GM21423 (cell line): ENCODE results near the gene PRKN.

Experiments used
- ATAC-seq: cut with Tn5 transposase; IDR thresholded peaks from one replicate; pipeline ENCODE4 v1.9.1; 2021; ENCODE audit warnings: mild to moderate bottlenecking, moderate library complexity; ENCODE audit not compliant: unreplicated experiment

Gene PRKN

DNA sequence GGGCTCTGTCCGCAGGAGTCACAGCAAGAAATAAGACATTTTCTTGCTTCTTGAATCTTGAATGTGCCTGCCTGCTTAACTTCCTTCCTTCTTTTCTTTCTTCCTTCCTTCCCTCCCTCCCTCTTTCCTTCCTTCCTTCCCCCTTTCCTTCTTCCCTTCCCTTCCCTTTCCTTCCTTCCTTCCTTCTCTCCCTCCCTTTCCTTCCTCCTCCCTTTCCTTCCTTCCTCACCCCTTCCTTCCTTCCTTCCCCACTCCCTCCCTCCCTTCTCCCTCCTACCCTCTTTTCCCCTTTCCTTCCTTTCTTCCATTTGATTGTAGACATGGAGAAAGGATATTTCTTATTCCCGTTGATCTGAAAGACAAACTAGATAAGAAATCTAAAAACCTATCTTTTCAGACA lies 1016.9 kb downstream of the PRKN start:
- ATAC-seq, result no peak

DNA sequence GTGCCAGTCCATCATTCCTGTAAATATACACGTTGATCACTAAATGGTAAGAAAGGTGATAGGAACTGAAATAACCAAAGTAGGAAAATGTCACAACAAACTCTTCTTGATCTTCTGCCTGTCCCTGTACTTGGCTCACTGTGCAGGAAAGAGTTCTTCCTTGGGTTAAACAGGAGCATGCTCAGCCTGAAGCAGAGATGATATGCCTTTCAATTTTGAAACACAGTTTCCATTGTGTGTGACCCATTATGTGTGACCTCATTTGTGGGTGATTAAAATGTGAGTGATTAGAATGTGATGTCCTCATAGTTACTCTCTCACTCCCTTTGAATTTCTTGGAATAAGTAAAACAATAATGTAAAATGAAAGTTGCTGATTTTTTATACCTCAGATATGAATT lies 1026.5 kb downstream of the PRKN start:
- ATAC-seq, result no peak

DNA sequence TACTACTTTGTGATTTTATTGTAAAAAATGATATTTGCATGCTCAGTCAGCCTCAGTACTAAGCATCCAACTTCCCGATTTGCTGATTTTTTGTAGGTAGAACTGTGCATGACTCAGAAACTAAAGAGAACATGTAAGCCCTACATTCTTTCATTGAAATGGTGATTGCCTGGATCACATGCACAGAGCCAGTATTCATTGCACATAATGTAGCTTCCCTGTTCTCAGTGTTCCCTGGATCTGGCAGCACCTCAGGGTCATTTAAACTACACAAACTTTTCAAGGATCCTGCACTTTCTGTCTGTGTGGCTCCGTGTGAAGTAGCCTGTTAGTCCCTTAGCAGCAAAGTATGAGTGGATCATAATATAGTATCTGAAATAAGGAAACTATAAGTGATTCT lies 1030.8 kb downstream of the PRKN start:
- ATAC-seq, result no peak

DNA sequence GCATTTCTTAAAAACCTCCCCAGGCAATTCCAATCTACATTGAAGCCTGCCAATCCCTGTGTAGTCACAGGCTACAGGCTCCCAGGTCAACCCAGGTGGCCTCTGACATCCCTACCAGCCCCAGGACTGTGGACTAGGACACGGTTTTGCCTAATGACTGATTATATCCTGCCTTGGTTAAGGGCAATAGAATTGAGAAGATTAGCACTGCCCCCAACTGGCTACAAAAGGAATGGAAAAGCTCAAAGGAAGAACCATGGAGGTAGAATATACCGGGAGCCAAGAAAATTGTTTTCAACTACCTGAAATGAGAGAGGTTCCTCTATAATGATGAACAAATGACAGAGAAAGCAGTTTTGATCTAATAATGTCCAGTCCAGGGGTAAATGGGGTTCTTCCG lies 1032.6 kb downstream of the PRKN start:
- no peak for ATAC-seq

DNA sequence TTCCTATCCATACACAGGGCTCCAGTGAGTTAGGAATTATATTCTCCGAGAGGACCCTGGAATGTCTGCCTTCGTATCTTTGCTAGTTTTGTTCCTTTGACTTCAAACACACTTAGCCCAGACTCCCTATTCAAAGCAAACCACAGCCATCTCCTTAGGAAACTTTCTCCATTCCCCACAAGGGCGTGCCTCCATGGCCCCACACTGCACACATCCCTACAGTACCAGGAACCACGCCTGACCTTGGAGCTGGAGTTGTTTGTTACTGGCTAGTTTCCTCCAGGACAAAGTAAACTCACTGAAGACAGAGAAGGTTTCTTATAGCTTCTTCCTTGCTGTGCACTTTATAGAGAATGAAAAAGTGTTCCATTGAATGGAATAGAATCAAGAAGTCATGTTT lies 1040.9 kb downstream of the PRKN start:
- no peak for ATAC-seq

DNA sequence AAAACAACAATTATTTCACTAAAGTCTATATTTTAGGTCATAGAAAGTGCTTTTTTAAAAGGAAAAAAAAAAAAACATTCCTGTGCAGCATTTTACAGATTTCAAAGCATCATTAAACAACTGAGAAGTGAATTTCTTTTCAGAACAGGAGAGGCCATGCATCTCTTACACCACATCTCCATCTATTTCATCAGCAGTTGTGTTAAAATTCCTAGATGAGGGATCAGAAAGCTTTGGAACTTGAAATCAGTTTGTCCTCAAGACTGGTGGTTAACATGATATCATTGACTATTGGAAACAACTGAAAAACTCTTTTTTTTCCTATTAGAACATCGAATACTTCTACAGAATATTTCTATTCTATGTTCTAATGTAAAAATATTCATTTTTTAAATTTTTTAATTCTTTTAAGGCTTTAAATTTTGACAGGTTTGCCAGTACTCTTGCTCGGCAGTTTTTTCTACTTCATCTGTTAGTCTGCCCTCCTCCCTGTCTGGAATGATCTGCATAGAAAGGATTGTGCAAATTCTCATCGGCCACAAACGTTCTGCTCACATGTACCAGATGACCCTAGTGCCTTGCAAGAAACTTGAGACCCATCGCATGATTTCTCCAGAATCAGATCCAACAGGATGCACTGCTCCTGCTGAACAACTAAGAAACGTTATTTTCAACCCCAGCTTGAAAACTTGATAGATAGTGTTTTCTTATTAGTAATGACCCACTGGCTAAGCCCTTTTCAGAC lies 1042.7 kb downstream of the PRKN start:
- no peak for ATAC-seq

DNA sequence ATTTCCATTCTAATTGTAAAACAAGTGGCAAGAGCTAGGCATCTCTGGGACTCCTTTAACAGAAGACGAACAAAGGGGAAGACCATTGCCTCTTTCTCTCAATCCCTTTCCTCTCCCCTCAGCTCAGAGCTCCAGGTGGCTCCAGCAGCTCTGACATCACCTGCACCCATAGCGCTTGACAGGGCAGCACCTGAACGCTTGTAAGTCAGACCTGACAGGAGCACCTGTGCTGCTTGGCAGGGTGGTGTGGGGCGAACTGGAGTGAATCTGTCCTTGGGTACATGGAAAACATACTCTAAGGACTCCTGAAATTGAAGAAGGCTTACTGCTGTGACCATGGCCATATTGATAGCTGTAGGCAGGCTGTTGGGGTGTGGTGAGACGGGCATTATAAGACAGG lies 1044.2 kb downstream of the PRKN start:
- ATAC-seq, result no peak

DNA sequence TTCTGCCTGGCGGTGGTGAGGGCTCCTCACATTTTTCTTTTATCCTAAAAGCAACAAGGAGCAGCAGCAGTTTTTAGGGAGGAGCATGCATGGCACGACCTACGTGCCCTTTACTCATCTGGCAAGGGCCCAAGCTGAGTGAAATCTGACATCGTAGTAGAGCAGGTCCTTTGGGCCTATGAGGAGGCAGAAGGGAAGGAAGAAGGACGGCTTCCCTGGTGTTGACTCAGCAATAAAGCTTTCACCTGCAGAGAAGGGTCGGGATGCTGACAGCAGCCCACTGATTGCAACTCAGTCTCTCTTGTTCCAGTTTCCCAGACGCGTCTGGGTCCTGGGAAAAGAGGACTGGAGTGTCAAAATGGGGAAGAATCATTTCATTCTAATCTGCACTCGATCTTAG lies 1044.6 kb downstream of the PRKN start:
- no peak for ATAC-seq

DNA sequence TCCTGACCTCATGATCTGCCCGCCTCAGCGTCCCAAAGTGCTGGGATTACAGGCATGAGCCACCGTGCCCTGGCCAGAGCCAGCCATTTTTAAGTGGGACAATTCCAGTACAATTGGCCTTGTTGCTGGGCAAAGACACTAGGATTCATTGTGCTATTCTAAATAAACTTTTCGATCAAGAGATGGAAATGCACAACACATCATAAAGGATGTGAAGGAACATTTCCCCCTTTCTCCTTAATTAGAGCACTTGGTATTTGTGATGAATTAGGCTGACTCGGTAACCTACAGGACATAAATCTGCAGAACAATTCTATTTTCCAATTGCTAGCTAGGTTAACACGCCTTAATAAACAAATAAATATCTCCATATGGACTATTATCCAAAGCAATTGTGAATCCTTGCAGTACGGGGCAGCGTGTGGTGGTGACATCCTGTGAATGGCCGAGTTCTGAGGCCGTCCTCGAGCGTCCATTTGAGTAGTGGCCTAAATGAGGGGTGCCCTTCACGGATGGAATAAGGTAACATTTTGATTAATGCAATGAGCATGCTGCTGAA lies 1047.5 kb downstream of the PRKN start:
- ATAC-seq, result no peak

DNA sequence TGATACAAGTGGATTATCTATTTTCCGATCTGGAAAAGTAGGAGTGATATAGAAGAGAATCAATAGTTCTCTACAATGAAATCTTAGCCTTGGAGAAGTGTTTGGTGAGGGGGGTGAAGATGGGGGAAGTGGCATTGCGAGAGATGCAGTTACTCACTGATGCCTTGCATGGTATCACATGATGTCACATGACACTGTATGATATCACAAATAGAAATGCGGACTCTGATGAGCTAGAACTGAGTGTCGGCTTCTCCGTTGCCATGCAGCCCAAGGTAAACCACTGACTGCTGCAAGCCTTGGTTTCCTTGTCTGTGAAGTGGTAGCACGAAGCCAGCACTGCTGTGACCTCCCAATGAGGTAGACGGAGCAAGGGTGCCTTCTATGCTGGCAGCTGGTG lies 1050.4 kb downstream of the PRKN start:
- no peak for ATAC-seq

DNA sequence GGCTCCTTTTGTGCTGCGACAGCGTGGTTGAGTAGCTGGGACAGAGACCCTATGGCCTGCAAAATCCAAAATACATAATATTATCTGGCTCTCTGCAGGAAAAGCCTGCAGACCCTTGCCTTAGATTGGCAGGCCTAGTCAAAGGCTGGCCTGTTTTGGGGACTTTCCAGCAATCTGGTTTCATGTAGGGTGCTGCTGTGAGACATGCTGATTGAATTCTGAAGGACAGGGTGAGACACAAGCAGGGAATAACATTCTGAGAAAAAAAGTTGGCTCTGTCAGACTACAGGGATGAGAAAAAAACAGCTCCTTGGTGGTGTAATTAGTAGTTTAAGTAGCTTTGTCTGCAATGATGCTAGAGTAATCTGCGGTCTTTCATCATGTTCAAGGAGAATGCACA lies 1051.0 kb downstream of the PRKN start:
- ATAC-seq, result no peak

DNA sequence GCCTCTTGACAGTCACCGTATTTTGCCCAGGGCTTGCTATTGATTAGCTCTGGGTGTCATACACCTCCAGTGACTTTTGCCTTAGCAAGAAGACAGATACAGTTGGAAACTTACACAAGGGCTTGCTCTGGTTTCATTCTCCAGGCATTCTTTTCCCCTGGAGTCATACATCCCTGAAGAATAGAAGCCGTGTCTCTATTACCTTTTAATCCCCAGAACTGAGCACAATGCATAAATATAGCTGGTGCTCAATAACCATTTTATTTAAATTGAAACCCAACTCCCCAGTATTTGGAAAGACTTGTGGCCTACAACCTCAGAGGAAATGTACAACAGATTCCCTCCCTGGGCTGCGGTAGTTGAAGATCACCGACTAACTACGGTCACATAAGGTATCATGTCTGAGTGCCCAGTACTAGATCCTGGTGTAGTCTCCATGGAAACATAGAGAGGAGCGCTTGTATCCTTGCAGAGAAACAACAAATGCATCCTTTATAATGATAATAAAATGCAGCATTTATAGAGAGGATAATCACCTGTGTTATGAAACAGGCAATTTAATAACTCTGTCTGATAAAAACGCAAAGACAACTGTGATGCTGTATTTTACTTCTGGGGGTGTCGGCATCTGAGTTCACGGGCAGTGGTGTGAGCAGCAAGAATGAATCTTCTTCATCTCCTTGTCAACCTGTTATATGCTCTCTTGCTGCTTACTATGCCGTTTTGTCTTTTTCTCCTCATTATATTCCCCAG lies 1052.5 kb downstream of the PRKN start:
- no peak for ATAC-seq

DNA sequence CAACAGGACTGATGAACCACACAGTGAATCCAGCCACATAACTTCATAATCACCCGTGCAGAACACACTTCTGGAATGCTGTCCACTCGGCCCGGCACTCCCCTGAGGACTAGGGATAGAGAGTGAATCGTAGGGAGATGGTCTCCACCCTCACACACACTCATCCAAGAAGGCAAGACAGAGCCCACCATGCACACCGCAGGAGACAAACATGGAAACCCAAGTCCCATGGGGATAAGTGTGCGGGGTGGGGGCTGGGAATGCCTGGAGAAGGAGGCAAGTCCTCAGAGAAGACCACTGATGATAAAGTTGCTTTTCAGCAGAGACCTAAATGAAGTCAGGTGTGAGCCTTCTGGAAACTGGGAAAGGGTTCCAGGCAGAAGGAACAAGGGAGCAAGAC lies 1054.5 kb downstream of the PRKN start:
- no peak for ATAC-seq

DNA sequence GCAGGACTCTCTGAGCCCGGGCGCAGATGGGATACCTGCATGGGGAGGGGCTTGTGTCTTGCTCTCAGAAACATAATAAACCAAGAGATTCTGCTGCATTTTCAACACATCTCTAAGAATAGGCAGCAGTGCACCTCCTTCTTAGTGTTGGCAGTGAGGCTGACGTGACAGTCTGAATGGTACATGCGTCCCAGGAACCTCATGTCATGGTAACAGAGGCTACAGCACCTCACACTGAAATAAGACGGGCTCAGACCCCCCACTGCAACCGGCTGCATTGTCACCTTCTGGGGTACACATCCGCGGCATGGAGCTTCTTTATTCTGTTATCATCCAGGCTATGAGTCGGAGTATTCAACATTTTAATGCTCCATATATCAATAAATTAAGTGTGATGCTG lies 1056.4 kb downstream of the PRKN start:
- no peak for ATAC-seq

DNA sequence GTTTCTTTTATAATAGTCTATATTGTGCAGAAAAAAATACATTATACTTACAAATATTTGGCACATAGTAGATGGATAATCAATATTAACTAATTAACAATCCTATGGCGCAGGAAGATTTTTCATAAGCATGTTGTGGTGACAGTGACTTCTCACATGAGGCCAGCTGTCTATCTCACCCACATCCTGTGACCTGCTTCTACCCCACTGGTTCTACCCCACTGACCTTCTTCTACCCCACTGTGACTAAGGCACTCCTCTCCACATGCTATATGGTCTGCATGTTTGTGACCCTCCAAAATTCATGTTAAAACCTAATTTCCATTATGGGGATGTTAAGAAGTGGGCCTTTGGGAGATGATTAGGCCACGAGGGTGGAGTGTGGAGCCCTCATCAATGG lies 1058.9 kb downstream of the PRKN start:
- no peak for ATAC-seq

DNA sequence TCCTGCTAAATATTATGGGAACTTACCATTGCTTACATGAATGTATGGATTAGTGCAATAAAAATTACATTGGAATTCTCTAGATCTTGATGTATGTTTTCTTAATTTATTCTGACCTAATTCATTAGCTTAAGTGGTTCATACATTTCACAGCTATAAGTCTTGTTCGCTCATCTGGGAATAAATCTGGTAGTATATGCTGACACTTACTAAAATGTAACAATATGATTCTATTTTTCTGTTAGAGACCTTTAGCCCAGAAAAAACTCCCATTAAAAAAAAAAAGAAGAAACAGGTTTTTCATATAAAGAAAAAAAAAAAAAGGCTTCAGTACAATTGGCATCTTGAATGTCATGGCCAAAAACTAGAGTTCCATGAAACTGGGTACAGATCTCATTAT lies 1059.6 kb downstream of the PRKN start:
- ATAC-seq, result no peak

DNA sequence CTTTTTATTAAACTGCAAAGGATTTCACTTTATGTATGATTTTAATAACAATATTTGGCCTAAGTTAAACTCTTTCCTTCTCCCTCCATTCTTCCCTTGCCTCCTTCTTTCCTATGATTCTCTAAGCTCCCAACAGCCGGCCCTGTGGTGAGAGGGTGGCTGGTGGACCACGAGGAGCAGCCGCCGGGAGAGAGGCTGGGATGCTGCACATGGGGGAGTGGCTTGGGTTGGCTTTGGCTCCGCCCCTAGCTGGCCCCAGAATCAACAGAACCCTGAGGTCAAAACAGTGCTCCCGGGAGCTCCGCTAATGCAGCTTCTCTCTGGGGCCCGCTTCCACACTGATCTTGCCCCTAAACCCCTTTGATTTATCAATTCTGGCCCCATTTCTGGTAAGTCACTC lies 1063.9 kb downstream of the PRKN start:
- no peak for ATAC-seq

DNA sequence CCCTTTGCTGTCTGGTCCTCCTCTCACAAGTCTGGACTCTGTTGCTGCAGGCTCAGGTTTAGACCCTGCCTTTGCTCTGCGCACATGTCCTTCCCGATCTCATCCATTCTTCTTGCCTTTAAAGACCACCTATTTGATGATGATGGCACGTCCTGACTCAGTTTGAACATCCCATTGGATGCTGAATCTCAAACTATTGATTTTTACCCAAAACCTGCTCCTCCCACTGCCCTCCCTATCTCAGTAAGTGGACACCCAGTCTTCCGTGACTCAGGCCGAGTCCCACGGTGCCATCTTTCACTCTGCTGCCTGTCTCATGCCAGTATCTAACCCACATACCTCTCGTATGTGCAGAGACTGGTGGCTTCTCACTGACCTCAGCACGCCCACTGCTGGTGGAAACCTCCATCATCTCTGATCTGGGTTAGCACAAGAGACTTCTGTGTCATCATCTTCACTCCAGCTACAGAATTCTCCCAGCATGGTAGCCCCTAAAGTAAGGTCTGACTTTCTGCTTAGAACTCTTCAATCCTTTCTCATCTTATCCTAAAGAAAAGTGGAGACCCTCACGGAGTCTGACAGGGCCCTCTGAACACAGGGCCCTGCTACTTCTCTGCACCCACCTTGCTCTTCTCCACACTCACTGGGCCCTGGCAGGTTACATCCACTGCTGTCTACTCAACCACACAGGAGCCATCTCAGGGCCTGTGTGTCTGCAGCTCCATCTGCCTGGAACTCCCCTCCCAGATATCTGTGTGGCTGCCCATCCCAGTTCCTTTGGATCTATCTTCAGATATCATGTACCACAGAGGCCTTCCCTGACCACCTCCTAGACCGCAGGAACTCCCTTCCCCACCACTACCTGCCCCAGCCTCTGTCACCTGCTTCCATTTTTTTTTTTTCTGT lies 1066.6 kb downstream of the PRKN start:
- no peak for ATAC-seq

DNA sequence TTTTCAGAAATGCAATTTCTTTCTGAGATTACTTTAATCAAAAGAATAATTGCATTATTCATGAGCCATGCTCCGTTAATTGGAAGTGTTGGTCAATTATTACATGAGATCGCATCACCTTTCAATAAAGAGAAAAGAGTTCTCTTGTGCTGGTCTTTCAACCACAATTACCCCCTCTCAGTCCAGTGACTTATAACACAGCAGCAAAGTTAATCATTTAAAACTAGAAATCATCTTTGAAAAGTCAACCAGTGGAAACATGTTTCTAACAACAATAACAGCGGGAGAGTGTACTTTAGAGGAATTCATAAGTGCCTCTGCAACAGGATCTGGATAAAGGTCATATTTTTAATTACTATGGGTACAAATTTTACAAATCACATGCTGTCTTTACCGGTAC lies 1069.4 kb downstream of the PRKN start:
- no peak for ATAC-seq

DNA sequence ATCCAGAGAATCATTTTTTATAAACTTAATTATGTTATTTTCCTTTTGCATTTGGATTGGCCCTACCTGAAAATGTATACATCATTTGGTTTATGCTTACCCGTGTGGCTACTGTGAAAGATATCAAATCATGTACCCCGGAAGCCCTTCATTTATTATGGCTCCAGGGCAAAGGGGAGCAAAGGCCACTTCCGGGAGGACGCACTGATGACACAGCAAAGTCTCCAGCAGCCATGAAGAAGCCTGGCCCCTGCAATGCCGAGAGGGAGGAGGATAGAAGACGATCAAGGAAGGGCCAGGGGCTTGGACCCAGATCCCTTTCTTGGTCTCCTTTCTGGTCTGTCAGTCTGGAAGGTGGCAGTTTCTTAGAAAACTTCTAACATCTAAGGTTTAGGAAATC lies 1073.4 kb downstream of the PRKN start:
- no peak for ATAC-seq

DNA sequence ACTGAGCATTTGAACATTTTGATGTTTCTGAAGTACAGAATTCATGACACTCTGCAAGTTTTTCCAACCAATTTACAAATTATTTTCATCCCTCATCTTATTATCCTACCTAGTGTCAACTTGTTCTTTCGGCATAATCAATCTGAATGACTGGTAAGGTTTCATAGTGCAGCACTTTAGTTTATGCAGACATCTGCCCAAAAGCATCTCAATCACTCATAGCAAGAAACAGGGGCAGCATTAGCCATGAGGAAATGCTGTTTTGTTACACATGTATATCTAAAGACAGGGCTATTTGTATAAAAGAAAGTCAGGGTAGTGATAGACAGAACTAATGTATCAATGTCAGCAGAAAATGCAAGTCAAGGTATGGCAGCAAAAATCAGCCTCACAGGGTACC lies 1075.6 kb downstream of the PRKN start:
- ATAC-seq, result no peak
